ENCODE measurements around the gene NAP1L4.
"Not testable (repeated sequence)": the region's sequence is repeated elsewhere in the genome, so short reads cannot be mapped to it uniquely, and the experiment has no call there.

NAP1L4 gene

DNA sequence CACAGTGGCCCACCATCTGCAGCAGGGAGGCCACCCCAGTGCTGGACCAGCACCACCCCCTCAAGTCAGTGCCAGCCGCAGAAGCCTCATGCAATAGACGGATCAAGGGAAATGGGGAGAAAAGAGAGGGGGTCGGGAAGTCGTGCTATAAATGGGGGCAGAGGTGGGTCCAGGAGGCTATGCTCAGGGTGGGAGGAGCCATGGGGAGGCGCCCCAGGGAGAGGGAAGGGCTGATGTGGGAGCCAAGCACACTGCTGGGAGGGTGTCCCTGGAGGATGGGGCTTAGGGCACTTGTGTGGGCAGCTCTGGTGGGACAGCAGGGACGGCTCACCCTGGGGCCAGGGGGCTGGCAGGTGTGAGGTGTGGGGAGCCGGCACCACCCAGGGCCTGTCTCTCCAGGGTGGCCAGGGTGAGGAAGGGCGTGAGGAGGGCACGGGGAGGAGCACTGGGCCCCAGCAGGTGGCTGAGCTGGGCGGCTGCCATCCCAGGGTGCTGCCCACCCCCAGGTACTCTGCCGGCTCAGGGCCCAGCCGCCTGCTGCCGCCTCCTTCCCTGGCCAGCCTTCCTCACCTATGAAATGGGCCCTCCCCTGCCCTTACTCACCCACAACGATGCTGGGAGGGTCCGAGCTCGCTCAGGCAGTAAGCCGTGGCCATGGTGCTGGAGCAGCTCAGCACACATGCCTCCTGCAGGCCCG lies 80.9 kb downstream of the NAP1L4 start:
- TF ChIP-seq, protein P1, sequence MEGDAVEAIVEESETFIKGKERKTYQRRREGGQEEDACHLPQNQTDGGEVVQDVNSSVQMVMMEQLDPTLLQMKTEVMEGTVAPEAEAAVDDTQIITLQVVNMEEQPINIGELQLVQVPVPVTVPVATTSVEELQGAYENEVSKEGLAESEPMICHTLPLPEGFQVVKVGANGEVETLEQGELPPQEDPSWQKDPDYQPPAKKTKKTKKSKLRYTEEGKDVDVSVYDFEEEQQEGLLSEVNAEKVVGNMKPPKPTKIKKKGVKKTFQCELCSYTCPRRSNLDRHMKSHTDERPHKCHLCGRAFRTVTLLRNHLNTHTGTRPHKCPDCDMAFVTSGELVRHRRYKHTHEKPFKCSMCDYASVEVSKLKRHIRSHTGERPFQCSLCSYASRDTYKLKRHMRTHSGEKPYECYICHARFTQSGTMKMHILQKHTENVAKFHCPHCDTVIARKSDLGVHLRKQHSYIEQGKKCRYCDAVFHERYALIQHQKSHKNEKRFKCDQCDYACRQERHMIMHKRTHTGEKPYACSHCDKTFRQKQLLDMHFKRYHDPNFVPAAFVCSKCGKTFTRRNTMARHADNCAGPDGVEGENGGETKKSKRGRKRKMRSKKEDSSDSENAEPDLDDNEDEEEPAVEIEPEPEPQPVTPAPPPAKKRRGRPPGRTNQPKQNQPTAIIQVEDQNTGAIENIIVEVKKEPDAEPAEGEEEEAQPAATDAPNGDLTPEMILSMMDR (IDR thresholded peaks at IDR 0.05; ENCODE audit: low read depth, low read length): no peak
- DNase-seq (ENCODE audit: low read depth, low spot score): no peak
- no peak overlapping the region for H3K4me3 ChIP-seq (ENCODE audit: low read depth, low read length)
- in situ Hi-C loops (cut with HindIII; ENCODE audit: low sequenced_read_pairs): no loop called here

DNA sequence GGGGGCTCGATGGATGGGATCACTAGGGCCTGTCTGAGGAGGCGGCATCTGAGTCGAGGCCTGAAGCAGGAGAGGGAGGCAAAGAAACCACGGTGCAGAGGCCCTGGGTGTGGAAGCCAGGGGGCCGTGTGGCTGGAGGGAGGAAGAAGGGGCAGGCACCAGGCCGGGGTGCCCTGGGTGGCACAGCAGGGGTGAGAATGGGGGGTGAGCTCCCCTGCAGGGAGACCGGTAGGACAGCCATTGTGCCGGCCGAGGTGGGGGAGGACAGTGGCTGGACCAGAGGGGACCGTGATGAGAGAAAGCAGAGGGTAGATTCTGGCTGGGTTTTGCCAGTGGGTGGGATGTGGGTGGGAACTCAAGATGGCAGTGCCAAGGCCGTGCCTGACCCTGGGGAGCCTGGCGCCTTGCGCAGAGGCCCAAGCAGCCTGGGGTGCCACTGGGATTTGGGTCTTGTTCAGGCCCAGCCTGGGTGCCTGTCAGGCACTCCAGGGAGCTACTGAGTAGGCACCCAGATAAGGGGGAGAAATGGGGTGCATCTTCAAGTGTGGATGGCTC lies 81.7 kb downstream of the NAP1L4 start:
- TF ChIP-seq, protein P1 (IDR thresholded peaks at IDR 0.05; ENCODE audit: low read depth, low read length): no peak
- DNase-seq (ENCODE audit: low read depth, low spot score): no peak
- no peak overlapping the region for H3K4me3 ChIP-seq (ENCODE audit: low read depth, low read length)
- in situ Hi-C loops (cut with HindIII; ENCODE audit: low sequenced_read_pairs): no loop called here

DNA sequence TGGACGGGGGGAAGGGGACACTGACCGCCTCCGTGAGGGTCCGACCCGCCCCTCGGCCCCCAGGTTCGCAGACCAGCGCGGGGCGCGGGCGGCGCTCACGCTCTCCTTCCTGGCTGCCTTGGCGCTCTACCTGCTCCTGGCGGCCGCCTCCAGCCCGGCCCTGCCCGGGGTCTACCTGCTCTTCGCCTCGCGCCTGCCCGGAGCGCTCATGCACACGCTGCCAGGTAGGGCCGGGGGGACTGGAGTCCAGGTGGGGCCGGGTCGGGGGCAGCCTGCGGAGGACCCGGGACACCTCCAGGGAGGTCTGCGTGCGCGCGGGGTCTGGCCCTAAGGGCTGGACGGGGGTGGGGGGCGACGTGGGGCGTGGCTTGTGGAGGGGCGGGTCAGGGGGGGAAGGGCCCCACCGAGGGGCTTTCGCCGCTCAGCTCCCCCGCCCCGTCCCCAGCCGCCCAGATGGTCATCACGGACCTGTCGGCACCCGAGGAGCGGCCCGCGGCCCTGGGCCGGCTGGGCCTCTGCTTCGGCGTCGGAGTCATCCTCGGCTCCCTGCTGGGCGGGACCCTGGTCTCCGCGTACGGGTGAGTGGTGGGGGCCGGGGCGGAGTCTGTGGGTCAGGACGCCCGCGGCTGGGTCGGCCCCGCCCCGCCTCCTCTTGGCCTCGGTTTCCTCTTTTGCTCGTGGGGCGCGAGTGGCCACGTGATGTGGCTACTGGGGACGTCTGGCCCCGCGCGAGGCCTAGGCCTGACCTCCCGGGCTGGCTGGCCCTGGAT lies 82.8 kb downstream of the NAP1L4 start:
- no peak for DNase-seq (ENCODE audit: low read depth, low spot score)
- no peak overlapping the region for H3K4me3 ChIP-seq (ENCODE audit: low read depth, low read length)
- in situ Hi-C loops (cut with HindIII; ENCODE audit: low sequenced_read_pairs): no loop called here
- TF ChIP-seq, protein P1 (IDR thresholded peaks at IDR 0.05; ENCODE audit: low read depth, low read length): no peak

DNA sequence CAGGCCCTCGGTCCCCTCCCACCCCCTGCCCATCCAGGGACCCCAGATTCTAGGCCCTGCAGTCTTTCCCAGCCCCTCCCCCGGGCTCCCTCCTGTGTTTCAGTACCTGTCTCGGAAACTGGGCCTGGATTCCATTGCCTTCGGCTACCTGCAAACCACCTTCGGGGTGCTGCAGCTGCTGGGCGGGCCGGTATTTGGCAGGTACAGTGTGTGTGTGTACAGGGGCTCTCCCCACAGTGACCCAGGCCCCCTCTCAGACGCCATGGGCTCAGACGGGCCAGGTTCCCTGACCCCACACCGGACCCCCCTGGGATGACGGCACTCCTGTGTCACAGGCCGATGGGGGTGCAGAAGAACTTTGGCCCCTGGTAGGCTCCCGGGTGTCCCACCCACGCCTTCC lies 84.0 kb downstream of the NAP1L4 start:
- DNase-seq (ENCODE audit: low read depth, low spot score): no peak
- in situ Hi-C loops (cut with HindIII; ENCODE audit: low sequenced_read_pairs): no loop called here
- TF ChIP-seq, protein P1 (IDR thresholded peaks at IDR 0.05; ENCODE audit: low read depth, low read length): no peak
- H3K4me3 ChIP-seq (ENCODE audit: low read depth, low read length): no peak overlapping the region

DNA sequence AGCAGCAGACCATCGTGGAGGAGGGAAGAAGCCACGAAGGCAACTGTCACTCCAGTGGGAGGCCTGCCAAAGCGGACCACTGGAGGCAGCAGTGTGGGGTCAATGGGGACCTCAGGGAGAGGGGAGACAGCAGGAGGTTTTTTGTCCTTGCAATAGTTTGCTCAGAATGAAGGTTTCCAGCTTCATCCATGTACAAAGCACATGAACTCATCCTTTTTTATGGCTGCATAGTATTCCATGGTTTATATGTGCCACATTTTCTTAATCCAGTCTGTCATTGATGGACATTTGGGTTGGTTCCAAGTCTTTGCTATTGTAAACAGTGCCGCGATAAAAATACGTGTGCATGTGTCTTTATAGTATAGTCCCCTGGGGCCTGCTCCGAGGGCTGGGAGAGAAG lies 86.8 kb downstream of the NAP1L4 start:
- H3K4me3 ChIP-seq (ENCODE audit: low read depth, low read length); in situ Hi-C loops (cut with HindIII; ENCODE audit: low sequenced_read_pairs); DNase-seq (ENCODE audit: low read depth, low spot score): not testable (repeated sequence)

DNA sequence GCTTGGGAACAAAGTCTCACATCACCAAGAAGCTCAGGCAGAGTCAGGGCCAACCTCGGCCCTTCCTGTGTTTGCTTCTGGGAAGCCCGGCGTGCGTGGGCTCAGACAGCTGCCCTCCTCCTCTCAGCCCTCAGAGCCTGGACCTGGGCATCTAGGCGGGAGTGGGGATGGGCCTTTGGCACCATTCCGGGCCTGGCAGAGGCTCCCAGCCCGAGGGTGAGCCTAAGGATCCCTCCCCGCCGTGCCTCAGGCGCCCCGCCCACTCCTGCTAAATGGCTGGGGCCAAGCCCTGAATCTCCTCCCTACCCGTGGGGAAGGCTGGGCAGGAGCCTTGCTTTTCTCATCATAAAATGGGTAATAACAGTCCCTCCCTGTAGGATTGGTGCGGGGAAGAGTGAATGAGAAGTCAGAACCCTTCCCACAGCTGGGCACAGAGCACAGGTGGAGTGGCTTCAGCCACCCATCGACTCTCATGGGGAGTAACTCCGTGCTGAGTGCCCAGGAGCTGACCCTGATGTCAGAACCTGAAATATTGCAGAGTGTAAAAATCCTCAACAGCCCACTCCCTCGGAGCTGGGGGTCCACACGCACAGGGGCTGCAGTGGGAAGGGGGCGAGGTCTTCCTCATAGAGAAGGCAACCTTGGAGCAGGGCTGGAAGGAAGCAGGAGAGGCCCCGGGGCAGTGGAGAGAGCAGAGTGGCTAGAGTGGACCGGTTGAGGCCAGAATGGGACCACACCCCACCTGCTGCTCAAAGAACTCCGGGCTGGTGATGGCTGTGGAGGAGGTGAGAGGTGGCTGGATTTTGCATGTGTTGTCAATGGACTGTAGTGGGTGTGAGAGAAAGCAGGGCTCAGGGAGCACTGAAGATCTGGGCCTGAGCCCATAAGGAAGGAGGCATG lies 87.7 kb downstream of the NAP1L4 start:
- TF ChIP-seq, protein P1 (IDR thresholded peaks at IDR 0.05; ENCODE audit: low read depth, low read length): no peak
- no peak for DNase-seq (ENCODE audit: low read depth, low spot score)
- in situ Hi-C loops (cut with HindIII; ENCODE audit: low sequenced_read_pairs): no loop called here
- no peak overlapping the region for H3K4me3 ChIP-seq (ENCODE audit: low read depth, low read length)
